K562 (cell line): ENCODE measurements around the gene LAX1. TPM values are rescaled to one million over a fixed set of nuclear protein-coding genes. Genes with fewer than 3 reads are reported as not detected.

Source experiments
- CHCHD3 ChIP-seq: fragments of 250-450 bp; sonication (Bioruptor Pico); IDR thresholded peaks from 2 replicates; pipeline ENCODE4 v2.1.2; 2022; ENCODE audit warnings: mild to moderate bottlenecking
- FOS ChIP-seq: IDR thresholded peaks from 3 replicates; pipeline ENCODE4 v1.6.1; 2011; ENCODE audit not compliant: insufficient read length; ENCODE audit errors: extremely low read depth
- GATA2 ChIP-seq: sonication (generic); formaldehyde crosslinking; IDR thresholded peaks from 2 replicates; pipeline ENCODE4 v1.4.0; 2020; ENCODE audit warnings: mild to moderate bottlenecking, missing genetic modification reagents
- GTF2F1 ChIP-seq: IDR thresholded peaks from 2 replicates; pipeline ENCODE4 v1.6.1; 2011; ENCODE audit warnings: low read depth, low read length, improper control_type of control experiment
- HCFC1 ChIP-seq: IDR thresholded peaks from 2 replicates; pipeline ENCODE4 v1.6.1; 2012; ENCODE audit warnings: low read depth, low read length, improper control_type of control experiment
- IRF2 ChIP-seq: sonication (generic); formaldehyde crosslinking; IDR thresholded peaks from 2 replicates; pipeline ENCODE4 v1.8.1; 2022; ENCODE audit warnings: mild to moderate bottlenecking, missing genetic modification reagents
- JUND ChIP-seq, 2 experiments: IDR thresholded peaks; 2 replicates in 1 of 2; 3 replicates in 1 of 2; pipeline ENCODE4 v1.6.1; 2011; ENCODE audit warnings: borderline replicate concordance in 2 of 2, low read depth in 2 of 2, low read length in 2 of 2, improper control_type of control experiment in 1 of 2, missing biosample characterization in 1 of 2, missing genetic modification characterization in 1 of 2, missing genetic modification reagents in 1 of 2
- KAT2B ChIP-seq: IDR thresholded peaks from one replicate; pipeline ENCODE4 v1.6.1; 2012; ENCODE audit warnings: low read depth, mild to moderate bottlenecking, control low read depth, inconsistent platforms, low read length, moderate library complexity
- MNT ChIP-seq, 2 experiments: fragments of 450-650 bp; conservative IDR thresholded peaks; 2 replicates each; pipeline ENCODE4 v1.6.1; 2017; ENCODE audit warnings: mild to moderate bottlenecking in 2 of 2, moderate library complexity in 2 of 2
- MTA3 ChIP-seq: fragments of 450-650 bp; formaldehyde crosslinking; IDR thresholded peaks from 2 replicates; pipeline ENCODE4 v1.6.1; 2017; ENCODE audit warnings: mild to moderate bottlenecking, borderline replicate concordance
- PPARD ChIP-seq: fragments of 250-450 bp; sonication (Bioruptor Pico); IDR thresholded peaks from 2 replicates; pipeline ENCODE4 v1.8.0; 2022; ENCODE audit warnings: inconsistent platforms, mild to moderate bottlenecking, moderate library complexity
- RBM14 ChIP-seq: fragments of 200-400 bp; formaldehyde crosslinking; IDR thresholded peaks from 2 replicates; pipeline ENCODE4 v1.6.1; 2018; ENCODE audit warnings: low read depth, mild to moderate bottlenecking, low read length, moderate library complexity, borderline replicate concordance; ENCODE audit not compliant: insufficient read depth
- TFAP4 ChIP-seq: sonication (generic); formaldehyde crosslinking; IDR thresholded peaks from 2 replicates; pipeline ENCODE4 v1.8.0; 2022; ENCODE audit warnings: missing genetic modification reagents, mild to moderate bottlenecking, moderate library complexity, borderline replicate concordance
- UBTF ChIP-seq, 2 experiments: IDR thresholded peaks; 2 replicates each; pipeline ENCODE4 v1.6.1; 2012; ENCODE audit warnings: improper control_type of control experiment in 2 of 2, low read depth in 2 of 2, low read length in 2 of 2, borderline replicate concordance in 1 of 2
- USF2 ChIP-seq: sonication (generic); formaldehyde crosslinking; IDR thresholded peaks from 2 replicates; pipeline ENCODE4 v1.5.0; 2020; ENCODE audit warnings: missing genetic modification reagents
- XRCC4 ChIP-seq: IDR thresholded peaks from one replicate; pipeline ENCODE4 v1.6.1; 2011; ENCODE audit not compliant: insufficient read depth, insufficient read length; ENCODE audit errors: extremely low read depth
- ZBTB8A ChIP-seq: fragments of 450-650 bp; IDR thresholded peaks from 2 replicates; pipeline ENCODE4 v1.6.1; 2018; ENCODE audit warnings: mild to moderate bottlenecking, moderate library complexity; ENCODE audit not compliant: partially characterized antibody
- ZNF253 ChIP-seq: fragments of 250-450 bp; sonication (Bioruptor Pico); conservative IDR thresholded peaks from 2 replicates; pipeline ENCODE4 v1.6.1; 2021; ENCODE audit warnings: mild to moderate bottlenecking
- polyA plus RNA-seq, 8 experiments: library from polyadenylated mRNA; depleted of rRNA in 4 of 8; stranded (reverse) in 5 of 8; unstranded in 3 of 8; fragments of >200 nt; fragmentation: Nextera tagmentation in 2 of 8; fragmentation: Illumina TruSeq in 1 of 8; extraction: Ambion mirVana in 2 of 8; extraction: Trizol in 1 of 8; gene quantifications; 2 replicates each; pipeline versions ENCODE4 v1.2.1 to v1.2.3, GENCODE V29; 2011 to 2014; ENCODE audit warnings: inconsistent platforms in 1 of 8, missing spikeins in 1 of 8
- total RNA-seq, 7 experiments: library from RNA; depleted of rRNA in 6 of 7; stranded (reverse); fragments of >200 nt in 6 of 7; fragmentation: Illumina TruSeq in 2 of 7; extraction: Trizol in 2 of 7; gene quantifications; 2 replicates each; pipeline versions ENCODE4 v1.2.1 to v1.2.3, GENCODE V29; 2011 to 2021; ENCODE audit warnings: low replicate concordance in 1 of 7
- TF ChIP-seq, protein P1 (sequence below): fragments of 250-450 bp; sonication (Bioruptor Pico); IDR thresholded peaks from 2 replicates; pipeline ENCODE4 v1.4.0; 2020

LAX1 gene
- total and polyA plus RNA-seq, 9 of the 15 experiments (the other 6 are each of a cell fraction or from before 2014, with no cell fraction given): not detected

DNA sequence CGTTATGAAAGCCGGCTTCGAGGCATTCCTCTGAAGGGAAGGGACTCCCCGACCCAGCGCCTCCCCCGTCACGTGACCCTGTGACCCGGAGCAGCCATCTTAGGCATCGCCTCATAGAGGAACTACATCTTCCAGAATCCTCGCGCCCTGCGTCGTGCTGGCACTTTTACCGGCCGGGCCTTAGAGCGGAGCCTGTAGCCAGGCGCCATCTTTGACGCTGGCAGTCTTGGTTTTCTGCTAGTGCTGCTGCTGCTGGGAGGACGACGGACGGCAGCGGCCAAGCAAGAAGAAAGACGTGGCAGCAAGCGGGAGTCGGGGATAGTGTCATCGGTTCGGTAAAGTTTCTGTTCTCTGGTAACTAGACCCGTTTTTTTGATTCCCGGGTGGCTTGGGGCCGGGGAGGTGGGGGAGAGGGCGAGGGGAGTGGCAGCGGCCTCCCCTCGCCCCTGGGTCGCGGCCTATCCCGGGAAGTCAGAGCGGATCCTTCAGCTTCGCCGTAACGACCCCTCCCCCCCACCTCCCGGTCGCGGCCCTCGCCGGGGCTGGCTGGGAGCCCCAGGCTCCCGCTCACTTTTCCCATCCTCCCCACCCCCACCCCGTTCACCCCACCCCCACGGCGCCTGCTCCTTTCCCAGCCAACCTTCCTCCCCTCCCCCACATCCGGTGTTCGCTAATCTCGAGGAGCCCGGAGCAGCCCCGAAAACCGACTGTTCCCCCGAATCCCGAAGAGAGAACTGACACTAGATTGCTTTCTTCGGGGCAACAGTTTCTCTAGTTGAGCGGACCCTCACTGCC is 30.7 kb downstream of the LAX1 start, which contains the start of the genes ZBED6 and ZC3H11A (continued):
- peak; percentile 84 for TF ChIP-seq TFAP4
- TF ChIP-seq UBTF (IDR thresholded peaks at IDR 0.05; ENCODE audit: borderline replicate concordance in 1 of 2, low read depth in 2 of 2, low read length in 2 of 2): no peak; a peak in 1 of 4 replicates
- TF ChIP-seq GATA2: no peak
- no peak for TF ChIP-seq IRF2 (CRISPR knock-in tag)
- no peak for TF ChIP-seq KAT2B
- TF ChIP-seq ZBTB8A: no peak
- TF ChIP-seq HCFC1: peak; percentile 93
- peak; percentile 88; the same call in 1 of the 2 replicates for TF ChIP-seq GTF2F1
- TF ChIP-seq FOS: no peak
- no peak for TF ChIP-seq CHCHD3
- TF ChIP-seq, protein P1, sequence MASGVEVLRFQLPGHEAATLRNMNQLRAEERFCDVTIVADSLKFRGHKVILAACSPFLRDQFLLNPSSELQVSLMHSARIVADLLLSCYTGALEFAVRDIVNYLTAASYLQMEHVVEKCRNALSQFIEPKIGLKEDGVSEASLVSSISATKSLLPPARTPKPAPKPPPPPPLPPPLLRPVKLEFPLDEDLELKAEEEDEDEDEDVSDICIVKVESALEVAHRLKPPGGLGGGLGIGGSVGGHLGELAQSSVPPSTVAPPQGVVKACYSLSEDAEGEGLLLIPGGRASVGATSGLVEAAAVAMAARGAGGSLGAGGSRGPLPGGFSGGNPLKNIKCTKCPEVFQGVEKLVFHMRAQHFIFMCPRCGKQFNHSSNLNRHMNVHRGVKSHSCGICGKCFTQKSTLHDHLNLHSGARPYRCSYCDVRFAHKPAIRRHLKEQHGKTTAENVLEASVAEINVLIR (CRISPR knock-in tag): peak; percentile 66; the same call in 1 of the 2 replicates
- peak; percentile 99 for TF ChIP-seq USF2 (CRISPR knock-in tag)
- TF ChIP-seq RBM14: no peak
- TF ChIP-seq JUND (IDR thresholded peaks at IDR 0.05; ENCODE audit: borderline replicate concordance, low read depth, low read length): peak; percentile 69
- TF ChIP-seq JUND (tag; IDR thresholded peaks at IDR 0.05; ENCODE audit: borderline replicate concordance, low read depth, low read length): peak; percentile 66; the same call in 1 of the 3 replicates
- TF ChIP-seq PPARD (CRISPR knock-in tag): no peak
- TF ChIP-seq MNT (conservative IDR thresholded peaks at IDR 0.05): peak; percentile 76 to 84
- peak; percentile 32; the same call in 1 of the 2 replicates for TF ChIP-seq MTA3
- no peak for TF ChIP-seq ZNF253 (CRISPR knock-in tag)
- no peak for TF ChIP-seq XRCC4
